Non-pigmented ciliary epithelial cell (primary cell): ENCODE results near the gene GALNT4.
A peak's percentile ranks its signal among the peaks of the same experiment; 100 is the strongest.

Experiments used
- DNase-seq: peaks from one replicate; pipeline ENCODE4 v3.0.0-alpha.2; 2010; ENCODE audit warnings: low read depth

GALNT4 gene

GRCh38 chr12:89529738-89530137 lies 5.1 kb upstream of the GALNT4 start:
- DNase-seq: no peak

DNA sequence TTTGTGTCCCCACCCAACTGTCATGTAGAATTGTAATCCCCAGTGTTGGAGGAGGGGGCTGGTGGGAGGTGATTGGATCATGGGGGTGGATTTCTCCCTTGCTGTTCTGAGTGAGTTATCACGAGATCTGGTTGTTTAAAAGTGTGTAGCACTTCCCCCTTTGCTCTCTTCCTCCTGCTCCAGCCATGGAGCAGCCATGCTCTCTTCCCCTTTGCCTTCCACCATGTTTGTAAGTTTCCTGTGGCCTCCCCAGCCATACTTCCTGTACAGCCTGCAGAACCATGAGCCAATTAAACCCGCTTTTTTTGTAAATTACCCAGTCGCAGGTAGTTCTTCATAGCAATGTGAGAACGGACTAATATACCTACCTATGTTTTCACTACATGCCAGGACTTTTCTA lies 3.8 kb upstream of the GALNT4 start:
- no peak for DNase-seq

DNA sequence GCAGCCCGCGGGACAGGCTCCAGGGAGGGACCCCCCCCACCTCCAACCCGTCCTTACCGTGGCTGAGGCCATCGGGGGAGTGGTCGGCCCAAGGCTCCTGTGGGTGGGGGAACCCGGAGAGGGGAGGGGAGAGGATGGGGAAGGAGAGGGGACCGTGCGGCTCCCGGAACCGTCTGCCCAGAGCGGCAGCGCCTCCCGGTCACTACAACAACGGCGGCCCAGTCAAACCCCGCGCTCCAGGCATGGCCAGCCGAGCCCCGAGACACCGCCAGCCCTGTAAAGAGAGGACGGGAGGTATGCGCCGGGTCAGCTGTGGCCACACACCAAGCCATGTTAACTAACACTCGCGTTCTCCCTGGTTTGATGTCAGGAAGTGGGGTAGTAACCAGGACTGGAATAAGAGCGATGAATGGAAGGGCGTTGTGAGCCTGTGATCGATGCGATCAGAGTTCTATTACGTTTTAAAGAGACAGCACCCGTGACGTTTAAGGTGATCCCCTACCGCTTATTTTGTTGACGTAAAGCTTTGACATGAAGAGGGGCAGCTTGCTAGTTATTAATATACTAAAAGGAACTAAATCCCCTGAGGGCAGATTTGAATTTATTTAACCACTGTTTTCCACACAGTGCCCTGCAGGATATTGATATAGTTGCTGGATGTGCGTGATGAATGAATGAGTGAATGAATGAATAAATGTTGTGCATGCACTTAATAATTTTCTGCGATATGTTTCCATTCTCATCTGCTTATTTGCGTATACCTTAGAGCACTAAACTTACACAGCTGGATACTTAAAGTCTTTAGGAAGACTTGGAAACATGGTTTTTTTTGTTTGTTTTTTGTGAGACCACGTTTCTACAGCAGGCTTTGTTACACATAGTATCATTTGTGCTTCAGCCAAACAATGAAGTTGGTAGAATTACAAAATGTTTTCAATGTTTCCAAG lies 1.5 kb upstream of the GALNT4 start, which contains the start of gene POC1B:
Gene POC1B, minus strand, starts transcription at position 224 of the 947 bp plus-strand sequence. Its CDS starts 152 bp downstream, at position 72.
- DNase-seq: peak; percentile 50

- no peak for DNase-seq
Measured at GRCh38 chr12:89525305-89525823, 768 bp upstream of the GALNT4 start.

GRCh38 chr12:89523843-89524540 lies 604 bp downstream of the GALNT4 start:
- no peak for DNase-seq

DNA sequence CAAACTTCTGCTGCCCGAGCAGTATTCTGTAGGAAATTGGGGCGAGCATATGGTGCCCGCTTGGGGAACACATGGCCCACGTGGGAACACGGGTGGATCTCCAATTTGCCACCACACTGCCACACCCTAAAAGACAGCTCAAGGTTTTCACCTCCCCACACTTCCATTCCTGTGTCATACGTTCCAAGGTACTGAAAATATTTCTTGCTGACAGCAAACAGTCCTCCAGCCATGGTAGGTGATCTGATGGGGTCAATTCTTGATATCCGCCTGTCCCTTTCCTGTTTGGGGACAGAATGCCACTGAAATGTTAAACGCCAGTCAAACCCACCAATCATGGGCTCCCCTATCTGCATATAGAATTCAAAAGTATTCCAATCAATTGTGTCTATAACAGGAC lies 1.2 kb downstream of the GALNT4 start:
- DNase-seq: no peak

GRCh38 chr12:89521364-89522223 lies 3.0 kb downstream of the GALNT4 start:
- no peak for DNase-seq

DNA sequence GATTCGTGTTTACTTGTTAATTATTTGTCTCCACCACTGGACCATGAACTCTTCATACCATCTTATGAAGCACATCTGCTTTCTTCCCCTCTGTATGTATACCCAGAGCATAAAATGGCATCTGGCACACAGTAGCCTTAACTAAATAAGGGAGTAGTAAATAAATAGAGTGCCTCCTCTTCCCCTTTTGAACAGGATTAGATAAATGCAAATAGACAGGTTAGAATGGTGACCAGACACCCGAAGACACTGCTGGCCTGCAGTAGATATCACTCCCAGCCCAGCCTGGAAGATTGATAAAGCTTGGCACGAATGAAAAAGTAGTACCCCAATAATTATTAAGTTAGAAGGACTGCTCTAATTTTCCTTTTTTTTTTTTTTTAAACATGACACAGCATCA lies 6.9 kb downstream of the GALNT4 start:
- no peak for DNase-seq

DNA sequence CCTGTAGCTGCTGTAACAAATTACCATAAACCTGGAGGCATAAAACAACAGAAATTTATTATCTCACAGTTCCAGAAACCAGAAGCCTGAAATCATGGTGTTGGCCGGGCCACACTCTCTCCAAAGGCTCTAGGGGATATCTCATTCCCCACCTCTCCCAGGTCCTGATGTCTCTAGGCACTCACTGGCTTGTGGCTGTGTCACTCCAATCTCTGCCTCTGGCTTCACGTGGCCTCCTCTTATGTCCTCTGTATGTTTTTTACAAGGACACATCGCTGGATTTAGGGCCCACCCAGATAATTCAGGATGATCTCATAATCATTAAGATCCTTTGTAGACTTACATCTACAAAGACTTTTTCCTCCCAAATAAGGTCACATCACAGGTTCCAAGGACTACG lies 8.0 kb downstream of the GALNT4 start:
- no peak for DNase-seq

DNA sequence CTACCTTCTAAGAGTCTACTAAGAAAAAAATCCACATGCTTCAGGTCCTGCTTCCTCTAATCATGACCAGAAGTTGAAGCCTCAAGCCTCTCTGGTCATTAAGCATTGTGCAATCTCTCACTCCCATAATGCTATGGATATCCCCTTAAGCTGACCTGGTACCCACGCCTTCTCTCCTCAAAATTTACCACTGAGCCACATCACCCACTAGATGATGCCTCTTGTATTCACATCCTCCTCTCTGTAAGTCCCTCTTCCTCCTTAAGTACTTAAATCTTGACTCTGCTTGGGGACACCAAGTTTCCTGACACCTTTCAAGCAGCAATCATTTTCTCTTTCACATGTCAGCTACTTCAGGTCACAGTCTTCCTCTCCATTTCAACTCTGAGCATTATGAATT lies 9.8 kb downstream of the GALNT4 start:
- DNase-seq: no peak

- no peak for DNase-seq
Measured at GRCh38 chr12:89513544-89513943, 11.1 kb downstream of the GALNT4 start.

GRCh38 chr12:89507015-89507824 lies 17.4 kb downstream of the GALNT4 start:
- DNase-seq: no peak

DNA sequence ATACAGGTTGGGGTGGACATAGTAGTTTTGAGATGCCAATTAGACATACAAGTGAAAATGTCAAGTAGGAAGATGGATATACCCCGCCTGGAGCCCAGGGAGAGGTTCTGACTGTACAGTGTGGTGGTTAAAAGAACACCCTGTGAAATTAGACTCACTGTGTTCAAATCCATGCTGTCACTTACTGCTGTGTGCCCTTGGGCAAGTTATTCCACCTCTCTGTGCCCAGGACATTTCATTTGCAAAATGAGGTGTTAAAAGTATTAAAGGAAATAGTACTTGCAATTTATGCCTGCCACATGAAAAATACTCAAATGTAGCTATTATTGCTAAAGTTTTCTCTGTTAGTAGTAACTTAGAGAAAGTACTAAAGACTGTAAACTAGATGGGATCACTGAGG lies 18.5 kb downstream of the GALNT4 start:
- no peak for DNase-seq

DNA sequence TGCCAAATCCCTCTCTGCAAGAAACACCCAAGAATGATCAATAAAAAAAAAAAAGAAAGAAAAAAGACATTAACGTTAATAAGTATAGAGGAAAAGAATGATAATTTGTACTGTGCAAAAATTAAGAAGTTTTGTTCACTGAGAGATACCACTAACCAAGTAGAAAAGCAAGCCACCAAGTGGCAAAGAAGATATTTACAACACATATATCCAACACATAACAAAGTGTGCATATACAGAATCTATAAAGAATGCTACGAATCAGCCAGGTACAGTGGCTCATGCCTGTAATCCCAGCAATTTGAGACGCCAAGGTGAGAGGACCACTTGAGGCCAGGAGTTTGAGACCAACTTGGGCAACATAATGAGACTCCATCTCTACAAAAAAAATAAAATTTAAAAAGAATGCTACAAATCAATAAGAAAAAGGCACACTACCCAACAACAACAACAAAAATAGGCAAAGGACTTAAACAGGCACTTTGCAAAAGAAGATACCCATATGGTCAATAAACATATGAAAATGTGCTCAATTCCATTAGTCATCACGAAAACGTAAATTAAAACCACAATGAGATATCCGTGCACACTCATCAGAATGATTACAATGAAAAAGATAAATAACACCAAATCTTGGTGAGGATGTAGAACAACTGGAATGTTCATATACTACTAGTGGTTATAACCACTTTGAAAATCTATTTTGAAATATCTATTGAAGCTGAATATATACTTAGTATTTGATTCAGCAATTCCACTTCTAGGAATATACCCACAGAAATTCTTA lies 19.8 kb downstream of the GALNT4 start:
- DNase-seq: no peak

- no peak for DNase-seq
Measured at GRCh38 chr12:89501793-89502192, 22.8 kb downstream of the GALNT4 start.

DNA sequence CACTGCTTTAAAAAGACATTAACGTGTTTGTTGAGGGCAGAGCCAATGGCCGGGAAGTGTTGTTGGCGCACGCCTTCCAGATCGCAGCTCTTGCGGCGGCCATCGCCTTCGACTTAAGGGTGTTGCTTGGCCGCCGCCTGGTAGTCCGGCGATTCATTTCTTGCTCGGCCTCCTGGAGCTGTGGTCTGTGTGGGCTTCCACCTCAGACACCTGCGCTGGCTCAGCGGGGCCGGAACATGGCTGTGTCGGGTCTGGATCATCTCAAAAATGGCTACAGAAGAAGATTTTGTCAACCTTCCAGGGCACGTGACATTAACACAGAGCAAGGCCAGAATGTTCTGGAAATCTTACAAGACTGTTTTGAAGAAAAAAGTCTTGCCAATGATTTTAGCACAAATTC lies 24.7 kb downstream of the GALNT4 start:
- DNase-seq: no peak

GRCh38 chr12:89497467-89497866 lies 27.1 kb downstream of the GALNT4 start:
- DNase-seq: no peak

- no peak for DNase-seq
Measured at GRCh38 chr12:89497005-89497404, 27.6 kb downstream of the GALNT4 start.

GRCh38 chr12:89494411-89495231 lies 30.0 kb downstream of the GALNT4 start:
- DNase-seq: no peak
